ENCODE measurements around the gene TAMALIN. TPM values are rescaled to one million over a fixed set of nuclear protein-coding genes. Genes with fewer than 3 reads are reported as not detected.

Gene TAMALIN
- total and polyA plus RNA-seq, 2 donors = 9.2 to 47.4 TPM

DNA sequence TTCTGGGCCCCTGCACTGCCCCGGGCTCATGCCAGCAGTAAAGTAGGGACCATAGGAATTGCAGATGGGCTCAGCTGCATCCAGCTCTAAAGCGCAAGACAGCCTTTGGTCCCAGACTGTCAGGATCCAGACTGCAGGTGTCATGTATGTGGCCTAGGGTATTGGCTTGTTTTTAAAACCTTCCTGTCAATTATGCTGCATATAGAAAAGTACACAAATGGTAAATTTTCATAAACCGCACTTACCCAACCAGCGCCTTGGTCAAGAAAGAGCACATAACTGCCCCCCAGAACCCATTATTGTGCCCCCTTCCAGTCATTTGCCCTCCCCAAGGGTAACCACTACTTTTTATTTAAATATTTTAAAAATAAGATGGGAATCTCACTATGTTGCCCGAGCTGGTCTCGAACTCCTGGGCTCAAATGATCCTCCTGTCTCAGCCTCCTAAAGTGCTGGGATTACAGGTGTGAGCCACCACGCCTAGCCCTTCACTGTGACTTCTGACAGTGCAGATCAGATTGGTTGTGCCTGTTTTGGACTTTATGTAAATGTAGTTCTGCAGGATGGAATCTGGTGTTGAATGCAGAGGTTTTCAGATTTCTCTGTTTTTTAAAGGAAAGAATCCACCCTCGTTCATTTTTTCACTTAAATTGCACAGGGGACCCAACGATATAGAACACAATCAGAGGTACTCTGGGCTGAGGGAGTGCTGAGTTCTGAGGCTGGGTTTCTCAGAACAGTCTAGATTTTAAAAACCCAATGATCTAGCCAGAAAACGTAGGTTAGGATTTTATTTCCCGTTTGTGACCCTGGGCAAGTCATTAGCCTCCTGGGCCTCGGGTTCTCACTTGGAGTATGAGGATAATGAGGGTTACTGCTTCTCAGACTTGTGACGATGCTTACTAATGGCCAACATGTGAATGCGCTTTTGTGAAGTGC, 51.2 kb downstream of the TAMALIN start:
- H3K9me3 ChIP-seq (ENCODE audit: control insufficient read depth in 2 of 2, insufficient read depth in 1 of 2, low read length in 1 of 2) = peaks cover 0 to under 1% of the 10 kb centered on the region in 2 donors
- no peak overlapping the region for H3K27ac ChIP-seq (ENCODE audit: low read depth in 1 of 2, low read length in 1 of 2)
- peaks cover 10 to 38% of the 10 kb centered on the region in 2 donors for H3K36me3 ChIP-seq (ENCODE audit: control insufficient read depth in 2 of 2, insufficient read depth in 2 of 2, low read length in 1 of 2)
- H3K27me3 ChIP-seq (ENCODE audit: control insufficient read depth in 2 of 2, insufficient read depth in 1 of 2, low read length in 1 of 2) = peaks cover 0 to 11% of the 10 kb centered on the region in 2 donors
- H3K4me3 ChIP-seq (ENCODE audit: low read length in 2 of 2) = no peak overlapping the region
- peaks cover 0 to 3% of the 10 kb centered on the region in 2 donors for H3K4me1 ChIP-seq (ENCODE audit: control insufficient read depth in 2 of 2, insufficient read depth in 2 of 2, low read length in 2 of 2)
- 94% methylated on average over 14 of the region's 14 CpGs for WGBS
- DNase-seq (ENCODE audit: low read depth in 6 of 9, low spot score in 9 of 9) = no peak

DNA sequence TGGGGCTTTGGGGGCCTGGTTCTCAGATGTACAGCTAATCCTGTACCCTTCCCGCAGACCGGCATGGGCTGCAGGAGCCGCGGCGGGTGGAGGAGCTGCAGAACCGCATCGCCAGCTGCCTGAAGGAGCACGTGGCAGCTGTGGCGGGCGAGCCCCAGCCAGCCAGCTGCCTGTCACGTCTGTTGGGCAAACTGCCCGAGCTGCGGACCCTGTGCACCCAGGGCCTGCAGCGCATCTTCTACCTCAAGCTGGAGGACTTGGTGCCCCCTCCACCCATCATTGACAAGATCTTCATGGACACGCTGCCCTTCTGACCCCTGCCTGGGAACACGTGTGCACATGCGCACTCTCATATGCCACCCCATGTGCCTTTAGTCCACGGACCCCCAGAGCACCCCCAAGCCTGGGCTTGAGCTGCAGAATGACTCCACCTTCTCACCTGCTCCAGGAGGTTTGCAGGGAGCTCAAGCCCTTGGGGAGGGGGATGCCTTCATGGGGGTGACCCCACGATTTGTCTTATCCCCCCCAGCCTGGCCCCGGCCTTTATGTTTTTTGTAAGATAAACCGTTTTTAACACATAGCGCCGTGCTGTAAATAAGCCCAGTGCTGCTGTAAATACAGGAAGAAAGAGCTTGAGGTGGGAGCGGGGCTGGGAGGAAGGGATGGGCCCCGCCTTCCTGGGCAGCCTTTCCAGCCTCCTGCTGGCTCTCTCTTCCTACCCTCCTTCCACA, 52.0 kb downstream of the TAMALIN start:
- no peaks in the 10 kb centered on the region for H3K4me1 ChIP-seq (ENCODE audit: control insufficient read depth in 2 of 2, insufficient read depth in 2 of 2, low read length in 2 of 2)
- H3K4me3 ChIP-seq (ENCODE audit: low read length in 2 of 2) = no peak overlapping the region
- peaks cover 10 to 38% of the 10 kb centered on the region in 2 donors for H3K36me3 ChIP-seq (ENCODE audit: control insufficient read depth in 2 of 2, insufficient read depth in 2 of 2, low read length in 1 of 2)
- WGBS = 89% methylated on average over 25 of the region's 25 CpGs
- H3K9me3 ChIP-seq (ENCODE audit: control insufficient read depth in 2 of 2, insufficient read depth in 1 of 2, low read length in 1 of 2) = no peaks in the 10 kb centered on the region
- DNase-seq (ENCODE audit: low read depth in 6 of 9, low spot score in 9 of 9) = no peak
- peaks cover 0 to 6% of the 10 kb centered on the region in 2 donors for H3K27me3 ChIP-seq (ENCODE audit: control insufficient read depth in 2 of 2, insufficient read depth in 1 of 2, low read length in 1 of 2)
- no peak overlapping the region for H3K27ac ChIP-seq (ENCODE audit: low read depth in 1 of 2, low read length in 1 of 2)

DNA sequence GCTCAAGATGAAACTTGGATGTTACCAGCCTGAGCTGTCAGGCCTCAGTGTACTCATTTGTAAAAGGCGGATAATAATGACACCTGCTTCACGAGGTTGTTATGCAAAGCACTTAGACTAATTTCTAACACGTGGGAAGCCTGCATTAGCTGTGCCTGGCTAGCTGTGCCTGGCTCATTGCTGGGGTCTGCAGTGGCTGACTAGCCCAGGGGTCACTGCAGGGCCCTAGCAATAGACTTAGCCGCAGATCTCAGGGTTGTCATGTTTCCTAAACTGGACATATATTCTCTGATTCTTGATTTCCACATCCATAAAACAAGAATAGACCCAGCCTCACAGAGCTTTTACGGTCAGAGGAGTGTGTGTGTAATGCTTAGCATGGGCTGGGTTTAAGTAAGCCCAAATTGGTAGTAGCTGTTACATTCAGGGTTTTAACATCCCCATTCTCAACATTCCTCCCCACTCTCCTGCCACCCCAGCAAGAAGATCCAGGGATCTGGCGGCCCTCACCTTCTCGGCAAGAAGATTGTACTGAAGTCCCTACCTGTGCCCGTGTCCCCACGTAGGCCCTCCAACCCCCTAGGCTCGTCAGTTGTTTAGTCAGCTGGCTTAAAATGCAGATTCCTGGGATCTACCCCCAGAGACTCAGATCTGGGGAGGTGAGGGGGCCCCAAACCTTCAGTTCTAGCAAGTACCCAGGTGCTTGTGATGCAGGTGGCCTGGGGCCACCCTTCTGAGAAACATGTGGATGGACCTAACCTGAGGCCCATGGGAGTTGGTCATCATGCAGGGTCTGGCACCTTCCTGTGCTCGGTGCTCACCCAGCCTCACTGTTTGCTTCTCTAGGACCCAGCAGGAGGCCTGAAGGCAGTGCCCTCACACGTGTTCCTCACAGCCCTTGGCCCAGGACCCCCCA, 53.1 kb downstream of the TAMALIN start:
- H3K27me3 ChIP-seq (ENCODE audit: control insufficient read depth in 2 of 2, insufficient read depth in 1 of 2, low read length in 1 of 2) = peaks cover 0 to 10% of the 10 kb centered on the region in 2 donors
- no peaks in the 10 kb centered on the region for H3K4me1 ChIP-seq (ENCODE audit: control insufficient read depth in 2 of 2, insufficient read depth in 2 of 2, low read length in 2 of 2)
- no peak overlapping the region for H3K4me3 ChIP-seq (ENCODE audit: low read length in 2 of 2)
- H3K27ac ChIP-seq (ENCODE audit: low read depth in 1 of 2, low read length in 1 of 2) = no peak overlapping the region
- no peaks in the 10 kb centered on the region for H3K9me3 ChIP-seq (ENCODE audit: control insufficient read depth in 2 of 2, insufficient read depth in 1 of 2, low read length in 1 of 2)
- no peak for DNase-seq (ENCODE audit: low read depth in 6 of 9, low spot score in 9 of 9)
- H3K36me3 ChIP-seq (ENCODE audit: control insufficient read depth in 2 of 2, insufficient read depth in 2 of 2, low read length in 1 of 2) = peaks cover 8 to 31% of the 10 kb centered on the region in 2 donors
- WGBS = 89% methylated on average over 12 of the region's 12 CpGs

DNA sequence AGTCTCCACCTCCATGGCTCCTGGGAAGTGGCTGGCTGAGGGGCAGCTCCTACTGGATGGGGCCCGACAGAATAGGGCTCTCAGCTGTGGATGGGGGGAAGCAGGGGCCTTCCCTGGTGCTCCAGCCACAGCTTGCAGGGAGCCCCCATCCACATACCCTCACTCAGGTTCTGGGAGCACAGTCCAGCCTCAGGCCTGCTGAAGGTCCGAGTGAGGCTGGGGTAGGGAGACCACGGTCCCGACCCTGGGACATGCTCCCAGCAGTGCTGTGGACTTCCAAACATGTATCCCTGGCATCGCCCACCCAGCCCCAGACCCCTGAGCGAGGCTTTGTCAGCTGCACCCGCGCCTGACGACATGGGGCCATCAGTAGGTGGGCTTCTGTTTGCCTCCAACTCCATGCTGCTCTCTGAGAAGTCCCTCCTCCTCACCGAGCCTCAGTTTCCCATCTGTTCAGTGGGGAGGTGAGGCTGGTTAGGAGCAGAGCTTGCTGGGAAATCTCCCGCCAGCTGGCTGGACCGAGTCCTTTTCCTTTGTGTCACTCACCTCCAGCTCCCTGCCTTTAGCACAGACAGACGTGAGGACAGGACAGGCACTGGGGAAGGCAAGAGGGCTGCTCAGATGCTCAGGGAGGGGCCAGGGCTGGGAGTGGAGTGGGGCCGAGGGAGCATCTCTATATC, 53.9 kb downstream of the TAMALIN start:
- H3K27me3 ChIP-seq (ENCODE audit: control insufficient read depth in 2 of 2, insufficient read depth in 1 of 2, low read length in 1 of 2) = peaks cover 0 to 16% of the 10 kb centered on the region in 2 donors
- no peak overlapping the region for H3K27ac ChIP-seq (ENCODE audit: low read depth in 1 of 2, low read length in 1 of 2)
- no peaks in the 10 kb centered on the region for H3K9me3 ChIP-seq (ENCODE audit: control insufficient read depth in 2 of 2, insufficient read depth in 1 of 2, low read length in 1 of 2)
- no peak for DNase-seq (ENCODE audit: low read depth in 6 of 9, low spot score in 9 of 9)
- 93% methylated on average over 14 of the region's 14 CpGs for WGBS
- no peak overlapping the region for H3K4me3 ChIP-seq (ENCODE audit: low read length in 2 of 2)
- no peaks in the 10 kb centered on the region for H3K4me1 ChIP-seq (ENCODE audit: control insufficient read depth in 2 of 2, insufficient read depth in 2 of 2, low read length in 2 of 2)
- peaks cover 4 to 26% of the 10 kb centered on the region in 2 donors for H3K36me3 ChIP-seq (ENCODE audit: control insufficient read depth in 2 of 2, insufficient read depth in 2 of 2, low read length in 1 of 2)

DNA sequence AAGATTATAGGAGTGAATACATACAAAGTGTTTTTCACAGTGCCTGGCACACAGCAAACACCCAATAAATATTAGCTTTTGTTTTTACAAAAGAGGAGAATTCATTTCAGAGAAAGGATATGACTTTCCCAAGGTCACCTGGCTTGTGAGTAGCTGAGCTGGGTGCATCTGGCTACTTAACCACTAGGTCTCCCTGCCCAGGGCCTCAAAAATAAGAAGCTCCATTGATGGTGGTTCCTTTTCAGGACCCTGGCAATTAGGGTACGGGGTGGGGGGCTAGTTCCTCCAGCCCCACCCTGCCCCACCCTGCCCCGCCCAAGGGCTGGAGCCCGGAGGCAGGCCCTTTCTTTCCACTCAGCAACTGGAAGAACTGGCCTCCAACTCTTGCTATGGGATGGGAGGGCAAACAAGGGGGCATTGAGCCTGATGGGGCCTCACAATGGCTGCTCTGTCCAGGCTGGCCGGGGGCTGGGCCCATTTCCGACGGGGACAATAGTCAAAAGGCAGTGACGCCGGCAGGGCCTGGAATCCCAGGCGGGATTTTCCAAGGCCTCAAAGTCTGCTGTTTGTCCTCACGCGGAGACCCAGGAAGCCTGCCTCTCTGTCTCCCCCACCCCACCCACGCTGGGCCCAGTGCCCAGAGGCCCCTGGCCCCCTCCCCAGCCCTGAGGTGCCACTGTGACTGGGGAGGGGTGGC, 54.9 kb downstream of the TAMALIN start:
- Histone ChIP-seq H3K27me3 (ENCODE audit: control insufficient read depth in 2 of 2, insufficient read depth in 1 of 2, low read length in 1 of 2) (peaks cover 0 to 19% of the 10 kb centered on the region in 2 donors), H3K4me3 (ENCODE audit: low read length in 2 of 2) (no peak overlapping the region), H3K27ac (ENCODE audit: low read depth in 1 of 2, low read length in 1 of 2) (no peak overlapping the region), H3K36me3 (ENCODE audit: control insufficient read depth in 2 of 2, insufficient read depth in 2 of 2, low read length in 1 of 2) (peaks cover 4 to 19% of the 10 kb centered on the region in 2 donors), H3K9me3 (ENCODE audit: control insufficient read depth in 2 of 2, insufficient read depth in 1 of 2, low read length in 1 of 2) (no peaks in the 10 kb centered on the region), H3K4me1 (ENCODE audit: control insufficient read depth in 2 of 2, insufficient read depth in 2 of 2, low read length in 2 of 2) (no peaks in the 10 kb centered on the region)
- 96% methylated on average over 12 of the region's 12 CpGs for WGBS
- no peak for DNase-seq (ENCODE audit: low read depth in 6 of 9, low spot score in 9 of 9)

DNA sequence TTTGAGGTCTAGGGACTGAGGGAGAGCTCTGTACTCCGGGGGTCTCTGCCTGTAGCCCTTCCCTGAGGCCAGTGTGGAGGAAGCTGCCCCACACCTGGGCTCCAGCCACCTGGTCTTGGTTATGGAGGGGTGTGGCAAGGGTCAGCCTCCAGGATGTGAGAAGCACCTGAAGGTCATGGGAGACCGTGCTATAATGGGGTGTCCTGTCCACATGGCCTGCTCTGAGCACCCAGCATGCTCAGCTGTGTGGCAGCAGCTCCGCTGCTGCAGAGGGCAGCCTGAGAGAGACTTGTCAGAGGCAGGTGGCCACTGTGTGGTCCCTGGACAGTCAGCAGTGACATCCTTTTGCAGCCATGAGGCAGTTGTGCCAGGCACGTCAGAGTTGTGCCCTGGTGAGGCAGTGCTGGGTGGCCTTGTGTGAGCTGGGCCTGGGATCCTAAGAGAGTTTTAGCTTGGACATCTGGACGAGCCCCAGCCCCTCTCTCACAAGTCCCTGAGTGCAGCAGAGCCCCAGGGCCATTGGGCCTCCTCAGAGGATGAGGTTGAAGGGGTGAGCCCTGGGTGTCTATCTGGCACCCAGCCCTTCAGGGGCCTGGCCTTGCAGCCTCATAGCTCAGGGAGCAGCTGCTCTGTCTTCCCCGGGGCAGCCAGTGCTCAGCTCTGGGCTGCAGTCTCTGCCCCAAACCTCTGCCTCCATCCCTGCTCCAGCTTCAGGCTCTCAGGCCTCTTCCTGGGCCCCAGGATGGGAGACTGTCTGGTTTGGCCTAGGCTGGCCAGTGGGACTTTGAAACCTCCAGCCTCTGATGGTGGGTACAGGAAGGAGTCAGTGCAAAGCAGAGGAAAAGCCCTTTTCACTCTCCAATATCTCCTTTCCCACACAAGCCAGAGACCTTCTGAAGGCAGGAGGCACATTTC, 55.7 kb downstream of the TAMALIN start:
- H3K36me3 ChIP-seq (ENCODE audit: control insufficient read depth in 2 of 2, insufficient read depth in 2 of 2, low read length in 1 of 2) = peaks cover 4 to 12% of the 10 kb centered on the region in 2 donors
- no peak overlapping the region for H3K27ac ChIP-seq (ENCODE audit: low read depth in 1 of 2, low read length in 1 of 2)
- H3K27me3 ChIP-seq (ENCODE audit: control insufficient read depth in 2 of 2, insufficient read depth in 1 of 2, low read length in 1 of 2) = peaks cover 0 to 23% of the 10 kb centered on the region in 2 donors
- no peaks in the 10 kb centered on the region for H3K4me1 ChIP-seq (ENCODE audit: control insufficient read depth in 2 of 2, insufficient read depth in 2 of 2, low read length in 2 of 2)
- H3K4me3 ChIP-seq (ENCODE audit: low read length in 2 of 2) = no peak overlapping the region
- no peaks in the 10 kb centered on the region for H3K9me3 ChIP-seq (ENCODE audit: control insufficient read depth in 2 of 2, insufficient read depth in 1 of 2, low read length in 1 of 2)
- WGBS = 94% methylated on average over 6 of the region's 6 CpGs
- no peak for DNase-seq (ENCODE audit: low read depth in 6 of 9, low spot score in 9 of 9)

DNA sequence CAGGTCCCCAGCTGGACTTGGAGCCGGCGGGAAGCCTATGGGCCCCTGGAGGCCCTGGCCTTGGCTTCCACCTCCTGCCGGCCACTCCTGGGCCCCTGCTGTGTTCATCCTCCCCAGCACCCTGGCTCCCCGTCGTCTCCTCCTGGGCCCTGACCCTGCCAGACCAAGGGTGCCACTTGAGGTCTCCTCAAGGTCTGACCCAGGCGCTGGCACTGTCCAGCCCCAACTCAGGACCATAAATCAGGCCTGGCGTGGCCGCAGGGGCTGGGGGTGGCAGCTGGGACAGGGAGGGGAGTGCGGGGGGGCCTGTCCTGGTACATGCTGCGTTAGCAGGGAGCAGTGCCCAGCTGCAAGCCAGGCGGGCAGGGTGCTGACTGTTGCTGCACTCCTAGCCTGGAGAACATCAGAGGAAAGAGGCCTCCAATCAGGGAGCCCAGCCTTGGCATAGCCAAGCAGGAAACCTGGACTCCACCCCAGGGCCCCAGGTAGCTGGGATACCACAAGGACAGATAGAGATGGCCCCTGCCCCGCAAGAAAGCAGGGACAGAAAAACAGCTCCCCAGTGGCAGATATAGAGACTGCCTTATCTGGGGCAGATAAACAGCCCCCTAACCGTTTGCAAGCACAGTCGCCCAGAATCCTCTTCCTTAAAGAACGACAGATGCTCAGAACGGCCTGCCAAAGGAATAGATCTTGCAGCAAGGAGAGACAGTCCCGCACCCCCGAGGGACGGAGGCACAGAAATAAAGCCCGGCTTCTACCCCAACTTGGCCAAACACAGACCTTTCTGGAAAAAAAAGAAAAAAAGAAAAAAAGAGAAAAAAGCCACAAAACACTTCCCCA, 56.6 kb downstream of the TAMALIN start:
- Histone ChIP-seq H3K36me3 (ENCODE audit: control insufficient read depth in 2 of 2, insufficient read depth in 2 of 2, low read length in 1 of 2) (peaks cover under 1 to 6% of the 10 kb centered on the region in 2 donors), H3K27ac (ENCODE audit: low read depth in 1 of 2, low read length in 1 of 2) (no peak overlapping the region), H3K27me3 (ENCODE audit: control insufficient read depth in 2 of 2, insufficient read depth in 1 of 2, low read length in 1 of 2) (peaks cover 0 to 23% of the 10 kb centered on the region in 2 donors), H3K4me3 (ENCODE audit: low read length in 2 of 2) (no peak overlapping the region), H3K4me1 (ENCODE audit: control insufficient read depth in 2 of 2, insufficient read depth in 2 of 2, low read length in 2 of 2) (no peaks in the 10 kb centered on the region), H3K9me3 (ENCODE audit: control insufficient read depth in 2 of 2, insufficient read depth in 1 of 2, low read length in 1 of 2) (no peaks in the 10 kb centered on the region)
- WGBS = 94% methylated on average over 20 of the region's 20 CpGs
- DNase-seq (ENCODE audit: low read depth in 6 of 9, low spot score in 9 of 9) = no peak

All from thymus (tissue), 11 donors.